Right atrium auricular region (tissue), 2 donors: ENCODE measurements around the gene CDHR5. TPM values are rescaled to one million over a fixed set of nuclear protein-coding genes. Genes with fewer than 3 reads are reported as not detected.

Experiments
- DNase-seq: peaks from one replicate; pipeline ENCODE4 v3.0.0-alpha.2; 2019; ENCODE audit warnings: low spot score
- H3K27ac ChIP-seq, 2 donors: fragments of 200-600 bp; sonication (generic); 1 replicate in 1 of 2; 2 replicates in 1 of 2; pipeline ENCODE4 v1.5.1; 2016 to 2019
- H3K27me3 ChIP-seq, 2 donors: fragments of 200-600 bp; sonication (generic); one replicate each; pipeline versions ENCODE4 v1.5.1 to v1.6.0; 2017 to 2019
- H3K36me3 ChIP-seq: fragments of 200-600 bp; sonication (generic); one replicate; pipeline ENCODE4 v1.5.1; 2016
- H3K4me1 ChIP-seq, 2 donors: fragments of 200-600 bp; sonication (generic); one replicate each; pipeline versions ENCODE4 v1.5.1 to v1.6.0; 2017 to 2019
- H3K4me3 ChIP-seq, 2 donors: fragments of 200-600 bp; sonication (generic); 1 replicate in 1 of 2; 2 replicates in 1 of 2; pipeline ENCODE4 v1.5.1; 2017 to 2019; ENCODE audit warnings: mild to moderate bottlenecking in 1 of 2, moderate library complexity in 1 of 2
- H3K9me3 ChIP-seq, 2 donors: fragments of 200-600 bp; sonication (generic); one replicate each; pipeline ENCODE4 v1.5.1; 2019
- CTCF ChIP-seq, 2 donors: fragments of 200-600 bp; sonication (generic); IDR thresholded peaks; one replicate each; pipeline ENCODE4 v1.5.1; 2019; ENCODE audit warnings: antibody characterized with exemption in 2 of 2
- total RNA-seq, 2 donors: library from RNA; depleted of rRNA; stranded (reverse); fragments of >200 nt; gene quantifications; one replicate each; pipeline ENCODE4 v1.1.0, GENCODE V29; 2016

Gene CDHR5
- total RNA-seq, result not detected

GRCh38 chr11:624705-625635 lies at the start of gene CDHR5:
TSS of gene CDHR5 (minus strand) at chr11:624955. CDS start at chr11:624902, 53 bp downstream.
- H3K27ac ChIP-seq, result no peak within 1 kb of the TSS
- peaks cover 0 to 5% of the 10 kb centered on the region in 2 donors for H3K4me1 ChIP-seq
- no peak for DNase-seq
- no peak within 1 kb of the TSS for H3K4me3 ChIP-seq
- no peak for TF ChIP-seq CTCF (IDR thresholded peaks at IDR 0.05)
- H3K27me3 ChIP-seq, result peaks cover 0 to 3% of the 10 kb centered on the region in 2 donors
- H3K36me3 ChIP-seq, result no peaks in the 10 kb centered on the region
- H3K9me3 ChIP-seq, result no peaks in the 10 kb centered on the region

- Histone ChIP-seq H3K27me3 (no peaks in the 10 kb centered on the region), H3K36me3 (peaks cover 39% of the 10 kb centered on the region), H3K27ac (no peak overlapping the region), H3K4me3 (no peak overlapping the region), H3K4me1 (no peaks in the 10 kb centered on the region), H3K9me3 (no peaks in the 10 kb centered on the region)
- TF ChIP-seq CTCF (IDR thresholded peaks at IDR 0.05), result no peak
- DNase-seq, result no peak
Observed at GRCh38 chr11:674406-674805, 49.7 kb upstream of the CDHR5 start.

GRCh38 chr11:673866-674265 lies 49.1 kb upstream of the CDHR5 start:
- Histone ChIP-seq H3K36me3 (peaks cover 33% of the 10 kb centered on the region), H3K27ac (no peak overlapping the region), H3K4me3 (no peak overlapping the region), H3K9me3 (no peaks in the 10 kb centered on the region), H3K4me1 (no peaks in the 10 kb centered on the region), H3K27me3 (no peaks in the 10 kb centered on the region)
- TF ChIP-seq CTCF (IDR thresholded peaks at IDR 0.05), result no peak
- DNase-seq, result no peak

- H3K27me3 ChIP-seq, result no peaks in the 10 kb centered on the region
- TF ChIP-seq CTCF (IDR thresholded peaks at IDR 0.05), result no peak
- peak; percentile 61 for DNase-seq
- H3K27ac ChIP-seq, result peak overlapping the region in 1 of 2 donors; percentile 29
- peaks cover under 1% of the 10 kb centered on the region for H3K36me3 ChIP-seq
- H3K4me3 ChIP-seq, result no peak overlapping the region
- H3K9me3 ChIP-seq, result no peaks in the 10 kb centered on the region
- H3K4me1 ChIP-seq, result peaks cover 0 to 10% of the 10 kb centered on the region in 2 donors
Observed at GRCh38 chr11:665704-666281, 41.0 kb upstream of the CDHR5 start.

GRCh38 chr11:665062-665703 lies 40.4 kb upstream of the CDHR5 start:
- Histone ChIP-seq H3K27me3 (no peaks in the 10 kb centered on the region), H3K36me3 (peaks cover 7% of the 10 kb centered on the region), H3K4me1 (peaks cover 0 to 10% of the 10 kb centered on the region in 2 donors), H3K4me3 (no peak overlapping the region), H3K9me3 (no peaks in the 10 kb centered on the region), H3K27ac (peak overlapping the region in 1 of 2 donors; percentile 29)
- TF ChIP-seq CTCF (IDR thresholded peaks at IDR 0.05), result no peak
- DNase-seq, result no peak
